ENCODE measurements around the gene SBK3.

Gene SBK3

GRCh38 chr19:55546822-55547614 is 1.7 kb upstream of the SBK3 start:
- no peaks in the 10 kb centered on the region for H3K9me3 ChIP-seq (ENCODE audit: low read depth, low read length)
- H3K27ac ChIP-seq = no peak overlapping the region
- H3K9ac ChIP-seq (ENCODE audit: insufficient read length) = no peak overlapping the region
- no peaks in the 10 kb centered on the region for H3K36me3 ChIP-seq (ENCODE audit: insufficient read depth, low read length)
- no peak for DNase-seq (ENCODE audit: low read depth, low spot score)
- H3K4me3 ChIP-seq = no peak overlapping the region
- TF ChIP-seq POLR2AphosphoS5 (IDR thresholded peaks at IDR 0.05; ENCODE audit: borderline replicate concordance, low read depth, low read length) (no peak), FOXP2 (optimal IDR thresholded peaks at IDR 0.05; ENCODE audit: control extremely low read depth, extremely low read length, insufficient read depth) (no peak), EZH2 (IDR thresholded peaks at IDR 0.05) (no peak)

DNA sequence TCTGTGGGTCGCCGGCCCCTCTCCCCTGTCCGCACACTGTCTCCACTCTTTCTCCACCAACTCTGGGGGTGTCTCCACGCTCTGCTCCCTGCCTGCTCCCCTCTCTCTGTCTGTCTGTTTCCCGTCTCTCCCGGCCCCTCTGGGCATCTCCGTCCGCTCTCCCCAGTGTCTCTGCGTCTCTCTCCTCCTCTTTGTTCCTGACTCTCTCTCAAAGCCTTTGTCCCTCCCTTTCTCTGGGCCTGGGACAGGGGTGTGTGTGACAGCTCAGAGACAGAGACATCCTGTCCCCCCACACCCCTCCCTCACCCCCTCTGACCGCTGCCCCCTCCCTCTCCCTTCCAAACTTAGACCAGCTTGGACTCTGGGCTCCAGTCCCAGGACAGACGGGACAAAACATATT is 668 bp upstream of the SBK3 start:
- no peaks in the 10 kb centered on the region for H3K9me3 ChIP-seq (ENCODE audit: low read depth, low read length)
- no peak overlapping the region for H3K4me3 ChIP-seq
- no peak for DNase-seq (ENCODE audit: low read depth, low spot score)
- TF ChIP-seq FOXP2 (optimal IDR thresholded peaks at IDR 0.05; ENCODE audit: control extremely low read depth, extremely low read length, insufficient read depth) = no peak
- no peak for TF ChIP-seq POLR2AphosphoS5 (IDR thresholded peaks at IDR 0.05; ENCODE audit: borderline replicate concordance, low read depth, low read length)
- no peak for TF ChIP-seq EZH2 (IDR thresholded peaks at IDR 0.05)
- H3K9ac ChIP-seq (ENCODE audit: insufficient read length) = no peak overlapping the region
- H3K36me3 ChIP-seq (ENCODE audit: insufficient read depth, low read length) = no peaks in the 10 kb centered on the region
- H3K27ac ChIP-seq = no peak overlapping the region

DNA sequence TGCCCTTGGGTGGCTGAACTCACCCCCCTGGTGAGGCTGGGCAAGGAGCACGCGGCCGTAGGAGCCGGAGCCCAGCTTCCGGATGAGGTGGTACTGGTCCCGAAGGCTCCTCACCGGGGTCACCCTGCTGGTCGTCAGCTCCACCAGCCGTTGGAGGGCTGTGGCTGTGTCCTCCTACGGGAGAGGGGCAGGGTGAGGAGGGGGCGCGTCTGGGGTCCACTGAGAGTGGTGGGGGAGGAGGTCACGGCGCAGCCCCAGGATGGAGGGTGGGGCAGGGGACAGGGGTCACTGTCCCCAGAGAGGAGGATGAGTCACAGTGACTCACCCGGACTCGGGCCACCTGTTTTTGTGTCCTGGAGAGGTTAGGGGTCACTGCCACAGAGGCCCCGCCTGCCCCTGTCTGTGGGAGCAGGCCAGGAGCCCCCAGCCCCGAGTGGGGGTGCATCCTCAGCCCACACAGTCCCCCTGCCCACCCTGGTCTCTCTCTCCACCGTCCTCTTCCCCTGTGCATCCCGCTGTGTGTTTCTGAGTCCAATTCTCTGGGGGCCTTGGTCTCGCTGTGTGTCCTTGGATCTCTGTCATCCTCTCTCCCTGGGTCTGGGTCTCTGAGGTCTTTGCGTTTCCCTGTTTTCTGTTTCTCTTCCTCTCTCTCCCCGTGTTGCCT is 435 bp downstream of the SBK3 start:
- Histone ChIP-seq H3K4me3 (no peak overlapping the region), H3K27ac (no peak overlapping the region), H3K36me3 (ENCODE audit: insufficient read depth, low read length) (no peaks in the 10 kb centered on the region), H3K9ac (ENCODE audit: insufficient read length) (no peak overlapping the region), H3K9me3 (ENCODE audit: low read depth, low read length) (no peaks in the 10 kb centered on the region)
- DNase-seq (ENCODE audit: low read depth, low spot score) = no peak
- TF ChIP-seq EZH2 (IDR thresholded peaks at IDR 0.05) (no peak), FOXP2 (optimal IDR thresholded peaks at IDR 0.05; ENCODE audit: control extremely low read depth, extremely low read length, insufficient read depth) (no peak), POLR2AphosphoS5 (IDR thresholded peaks at IDR 0.05; ENCODE audit: borderline replicate concordance, low read depth, low read length) (no peak)

DNA sequence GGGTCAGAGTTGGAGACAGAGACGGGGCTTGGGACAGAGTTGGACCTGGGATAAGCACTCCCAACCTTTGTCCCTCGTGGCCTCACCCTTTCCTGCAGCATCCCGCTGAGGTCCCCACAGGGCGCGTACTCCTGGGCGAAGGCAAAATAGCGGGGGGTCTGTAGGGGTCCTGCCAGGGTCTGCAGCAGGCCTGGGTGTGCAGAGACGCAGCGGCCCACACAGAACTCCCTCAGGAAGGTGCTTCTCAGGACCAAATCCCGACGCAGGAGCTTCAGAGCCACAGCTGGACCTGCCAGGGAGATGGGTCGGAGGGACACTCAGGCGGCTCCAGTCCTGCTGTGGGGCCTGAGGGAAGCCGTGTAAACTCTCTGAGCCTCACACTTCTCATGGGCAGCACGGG is 1.3 kb downstream of the SBK3 start:
- Histone ChIP-seq H3K4me3 (no peak overlapping the region), H3K27ac (no peak overlapping the region), H3K36me3 (ENCODE audit: insufficient read depth, low read length) (no peaks in the 10 kb centered on the region), H3K9ac (ENCODE audit: insufficient read length) (no peak overlapping the region), H3K9me3 (ENCODE audit: low read depth, low read length) (no peaks in the 10 kb centered on the region)
- TF ChIP-seq EZH2 (IDR thresholded peaks at IDR 0.05) = no peak
- DNase-seq (ENCODE audit: low read depth, low spot score) = no peak

DNA sequence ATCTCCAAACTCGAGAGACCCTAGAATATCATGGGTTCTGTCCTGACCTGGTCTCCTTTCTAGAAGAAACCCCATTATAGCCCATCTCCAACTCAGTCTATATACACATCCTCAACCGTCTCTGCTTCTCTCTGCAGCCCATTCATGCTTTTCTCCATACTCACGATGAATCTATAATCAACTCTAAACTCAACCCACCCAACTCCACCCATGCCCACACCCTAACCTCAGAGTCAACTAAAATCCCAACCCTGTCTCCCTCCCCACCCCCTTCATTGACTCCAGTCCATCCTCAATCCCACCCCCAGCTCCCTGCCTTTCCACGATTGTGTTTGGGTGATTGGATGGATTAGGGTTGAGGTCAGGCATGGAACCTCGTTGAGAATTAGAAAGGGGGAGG is 1.8 kb downstream of the SBK3 start:
- H3K27ac ChIP-seq = no peak overlapping the region
- H3K9ac ChIP-seq (ENCODE audit: insufficient read length) = no peak overlapping the region
- H3K36me3 ChIP-seq (ENCODE audit: insufficient read depth, low read length) = no peaks in the 10 kb centered on the region
- H3K4me3 ChIP-seq = no peak overlapping the region
- no peak for DNase-seq (ENCODE audit: low read depth, low spot score)
- no peaks in the 10 kb centered on the region for H3K9me3 ChIP-seq (ENCODE audit: low read depth, low read length)
- TF ChIP-seq EZH2 (IDR thresholded peaks at IDR 0.05) (no peak), FOXP2 (optimal IDR thresholded peaks at IDR 0.05; ENCODE audit: control extremely low read depth, extremely low read length, insufficient read depth) (no peak), POLR2AphosphoS5 (IDR thresholded peaks at IDR 0.05; ENCODE audit: borderline replicate concordance, low read depth, low read length) (no peak)

DNA sequence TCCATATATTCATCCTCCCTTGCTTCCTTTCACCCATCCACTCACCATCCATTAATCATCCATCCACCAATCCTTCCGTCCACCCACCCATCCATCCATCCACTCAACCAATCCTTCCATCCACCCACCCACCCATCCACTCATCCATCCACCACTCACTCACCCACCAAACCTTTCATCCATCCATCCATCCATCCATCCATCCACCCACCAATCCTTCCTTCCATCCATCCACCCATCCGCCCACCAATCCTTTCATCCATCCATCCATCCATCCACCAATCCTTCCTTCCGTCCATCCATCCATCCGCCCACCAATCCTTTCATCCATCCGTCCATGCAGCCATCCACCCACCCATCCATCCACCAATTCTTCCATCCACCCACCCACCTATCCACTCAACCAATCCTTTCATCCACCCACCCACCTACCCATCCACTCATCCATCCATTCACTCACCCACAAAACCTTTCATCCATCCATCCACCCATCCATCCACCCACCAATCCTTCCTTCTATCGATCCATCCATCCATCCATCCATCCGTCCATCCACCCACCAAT is 3.0 kb downstream of the SBK3 start:
- Histone ChIP-seq H3K9ac (ENCODE audit: insufficient read length) (no peak overlapping the region), H3K9me3 (ENCODE audit: low read depth, low read length) (no peaks in the 10 kb centered on the region), H3K36me3 (ENCODE audit: insufficient read depth, low read length) (no peaks in the 10 kb centered on the region), H3K4me3 (no peak overlapping the region), H3K27ac (no peak overlapping the region)
- DNase-seq (ENCODE audit: low read depth, low spot score) = no peak
- no peak for TF ChIP-seq EZH2 (IDR thresholded peaks at IDR 0.05)
- TF ChIP-seq POLR2AphosphoS5 (IDR thresholded peaks at IDR 0.05; ENCODE audit: borderline replicate concordance, low read depth, low read length) = no peak
- TF ChIP-seq FOXP2 (optimal IDR thresholded peaks at IDR 0.05; ENCODE audit: control extremely low read depth, extremely low read length, insufficient read depth) = no peak

DNA sequence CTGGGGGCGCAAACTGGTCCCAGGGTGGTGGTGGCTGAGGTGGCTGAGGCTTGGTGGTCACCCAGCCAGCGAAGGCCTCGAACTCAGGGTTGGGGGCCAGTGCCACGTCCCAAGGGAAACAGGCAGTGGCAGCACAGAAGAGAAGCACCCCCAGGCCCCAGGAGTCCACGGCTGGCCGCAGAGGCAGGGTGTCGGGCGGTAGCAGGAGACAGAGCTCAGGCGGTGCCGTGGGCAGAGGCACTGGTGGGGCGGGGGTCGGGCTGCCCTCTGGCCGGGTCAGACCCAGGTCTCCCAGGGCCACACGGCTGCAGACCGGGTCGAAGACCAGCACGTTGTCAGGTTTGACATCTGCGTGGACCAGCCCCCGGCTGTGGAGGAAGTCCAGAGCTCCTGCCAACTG is 4.3 kb downstream of the SBK3 start:
- DNase-seq (ENCODE audit: low read depth, low spot score) = no peak
- no peak overlapping the region for H3K27ac ChIP-seq
- no peak for TF ChIP-seq FOXP2 (optimal IDR thresholded peaks at IDR 0.05; ENCODE audit: control extremely low read depth, extremely low read length, insufficient read depth)
- H3K4me3 ChIP-seq = no peak overlapping the region
- H3K9ac ChIP-seq (ENCODE audit: insufficient read length) = no peak overlapping the region
- H3K9me3 ChIP-seq (ENCODE audit: low read depth, low read length) = no peaks in the 10 kb centered on the region
- H3K36me3 ChIP-seq (ENCODE audit: insufficient read depth, low read length) = no peaks in the 10 kb centered on the region

DNA sequence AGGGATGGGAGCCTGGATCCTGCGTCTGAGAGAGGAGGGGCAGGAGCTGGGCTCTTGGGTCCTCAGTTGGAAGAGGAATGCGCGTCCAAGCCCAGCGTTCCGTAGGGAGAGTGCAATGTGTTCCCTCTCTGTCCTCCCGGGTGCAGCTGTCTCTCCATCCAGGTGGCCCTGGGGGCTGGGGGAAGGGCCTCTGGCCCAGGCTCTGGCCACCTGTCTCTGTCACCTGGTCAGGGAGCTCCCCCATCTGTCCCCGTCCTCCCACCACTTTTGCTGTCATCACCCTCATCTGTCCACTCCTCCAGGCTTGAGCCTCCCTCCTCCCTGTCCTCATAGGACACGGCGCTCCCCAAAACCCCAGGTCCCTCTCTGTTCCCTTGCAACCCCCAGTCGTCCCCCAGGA is 4.7 kb downstream of the SBK3 start:
- no peak overlapping the region for H3K27ac ChIP-seq
- H3K36me3 ChIP-seq (ENCODE audit: insufficient read depth, low read length) = no peaks in the 10 kb centered on the region
- no peaks in the 10 kb centered on the region for H3K9me3 ChIP-seq (ENCODE audit: low read depth, low read length)
- no peak for DNase-seq (ENCODE audit: low read depth, low spot score)
- no peak overlapping the region for H3K4me3 ChIP-seq
- no peak overlapping the region for H3K9ac ChIP-seq (ENCODE audit: insufficient read length)
- TF ChIP-seq EZH2 (IDR thresholded peaks at IDR 0.05) (no peak), FOXP2 (optimal IDR thresholded peaks at IDR 0.05; ENCODE audit: control extremely low read depth, extremely low read length, insufficient read depth) (no peak), POLR2AphosphoS5 (IDR thresholded peaks at IDR 0.05; ENCODE audit: borderline replicate concordance, low read depth, low read length) (no peak)

Data from SK-N-MC (cell line).